Left ventricle myocardium superior (tissue), 1 donor: Measurements from ENCODE around the gene RPS16. TPM values are rescaled to one million over a fixed set of nuclear protein-coding genes. Genes with fewer than 3 reads are reported as not detected.

Experiments
- ATAC-seq: fragments of 200-7000 bp; cut with Tn5 transposase; one replicate; pipeline ENCODE4 v1.9.1; 2020; ENCODE audit warnings: mild to moderate bottlenecking, moderate library complexity
- DNase-seq: peaks from one replicate; pipeline ENCODE4 v3.0.0-alpha.2; 2020
- intact Hi-C: fragments of 100-400 bp; cut with micrococcal nuclease; formaldehyde crosslinking; loops from one replicate; pipeline ENCODE4 v1.11.0; 2022
- microRNA-seq: library from miRNA; unstranded; fragments of <30 nt; microRNA quantifications from one replicate; pipeline ENCODE4 v1.2.0, GENCODE V29; 2020; ENCODE audit warnings: borderline number of aligned reads
- total RNA-seq: library from RNA; stranded (reverse); fragmentation: NEBNext Ultra II Directional; extraction: Animal tissue kit (Norgen Biotek cat#: 25700); gene quantifications from one replicate; pipeline ENCODE4 v1.2.1, GENCODE V29; 2021
- donor health status: DM: no; HTN: yes; CAD: no; lungs with severe emphysema.

The RPS16 gene
- total RNA-seq, 1 donor from 2014 or later = 1,154 TPM

GRCh38 chr19:39401070-39401548, 34.6 kb downstream of the RPS16 start:
- ATAC-seq (no peak), DNase-seq (no peak)
- intact Hi-C loops = no loop called here

DNA sequence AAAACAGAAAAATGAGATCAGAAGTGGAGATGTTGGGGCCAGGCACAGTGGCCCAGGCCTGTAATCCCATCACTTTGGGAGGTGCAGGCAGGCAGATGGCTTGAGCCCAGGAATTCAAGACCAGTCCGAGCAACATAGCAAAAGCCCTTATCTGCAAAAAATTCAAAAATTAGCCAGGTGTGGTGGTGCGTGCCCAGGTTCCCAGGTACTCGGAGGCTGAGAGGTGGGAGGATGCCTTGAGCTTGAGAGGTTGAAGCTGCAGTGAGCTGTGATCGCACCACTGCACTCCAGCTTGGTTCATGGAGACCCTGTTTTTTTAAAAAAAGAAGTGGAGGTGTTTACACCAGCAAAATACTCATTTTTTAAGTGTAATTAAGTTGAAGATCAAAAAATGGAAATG, 35.7 kb downstream of the RPS16 start:
- intact Hi-C loops = no loop called here
- no peak for ATAC-seq
- DNase-seq = no peak

GRCh38 chr19:39399668-39400050, 36.1 kb downstream of the RPS16 start:
- DNase-seq (no peak), ATAC-seq (no peak)
- intact Hi-C loops = no loop called here

GRCh38 chr19:39398297-39398864, 37.4 kb downstream of the RPS16 start:
- ATAC-seq (peak; percentile 12), DNase-seq (peak; percentile 81)
- intact Hi-C loops = no loop called here

GRCh38 chr19:39397360-39398296, 38.1 kb downstream of the RPS16 start:
- peak; percentile 78 for ATAC-seq
- intact Hi-C loops = loop anchor here (2.0 kb wide), 1 partner anchor 13 kb away; no protein-coding TSS in a partner anchor

GRCh38 chr19:39390751-39391437, 44.9 kb downstream of the RPS16 start, which contains the start of the genes MED29 and PAF1:
MED29 (plus strand) TSS chr19:39391378; CDS start chr19:39391423, 45 bp downstream.
PAF1 (minus strand) TSS chr19:39391106; CDS start chr19:39390864, 242 bp downstream.
- peak; percentile 96 for DNase-seq
- intact Hi-C loops = no loop called here
- ATAC-seq = peak; percentile 97

More at GRCh38 chr19:39397360-39398296, 38.1 kb downstream of the RPS16 start:
- DNase-seq = peak; percentile 95

GRCh38 chr19:39390451-39390750, 45.3 kb downstream of the RPS16 start:
- DNase-seq (no peak), ATAC-seq (no peak)
- intact Hi-C loops = no loop called here

GRCh38 chr19:39389631-39390414, 45.9 kb downstream of the RPS16 start:
- DNase-seq = no peak
- intact Hi-C loops = no loop called here
- no peak for ATAC-seq

GRCh38 chr19:39388657-39389056, 47.1 kb downstream of the RPS16 start:
- DNase-seq = no peak
- no peak for ATAC-seq
- intact Hi-C loops = no loop called here

DNA sequence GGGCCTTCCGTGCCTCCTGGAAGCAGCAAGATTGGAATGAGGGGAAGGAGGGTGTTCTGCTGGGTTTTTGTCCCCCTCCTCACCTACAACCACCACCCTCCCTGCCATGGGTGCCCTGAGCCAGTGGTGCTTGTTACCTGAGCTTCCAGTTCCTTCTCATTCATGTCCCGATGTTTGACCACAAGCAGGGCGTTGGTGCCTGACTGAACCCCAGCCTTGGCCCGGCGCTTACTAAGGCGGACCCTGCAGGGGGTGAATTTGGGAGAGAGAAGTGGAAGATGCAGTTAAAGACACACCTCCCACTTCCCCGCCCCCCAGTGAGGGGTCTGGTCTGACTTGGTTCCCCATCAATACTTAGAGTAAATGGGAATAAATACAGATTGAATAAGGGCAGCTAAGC, 49.2 kb downstream of the RPS16 start:
- no peak for DNase-seq
- ATAC-seq = no peak
- intact Hi-C loops = no loop called here

GRCh38 chr19:39385629-39386411, 49.9 kb downstream of the RPS16 start:
- intact Hi-C loops = no loop called here
- ATAC-seq (no peak), DNase-seq (no peak)

- no peak for DNase-seq
- no peak for ATAC-seq
- intact Hi-C loops = no loop called here
These were observed 50.7 kb downstream of the RPS16 start for GRCh38 chr19:39384839-39385568.

Small RNAs within 50 kb of the gene (microRNA-seq; reads per million reads assigned to microRNA genes)
- not detected for gene MIR4530

Other genes with a start within 250 kb of the RPS16 start
- not detected for gene NCCRP1, start 239.0 kb downstream of the RPS16 start, total RNA-seq
- gene SYCN, start 231.7 kb downstream of the RPS16 start, total RNA-seq = not detected
- not detected for gene IFNL3, start 190.9 kb downstream of the RPS16 start, total RNA-seq
- gene IFNL4, start 187.1 kb downstream of the RPS16 start, total RNA-seq = not detected
- not detected for gene IFNL2, start 167.6 kb downstream of the RPS16 start, total RNA-seq
- gene IFNL1, start 139.5 kb downstream of the RPS16 start, total RNA-seq = not detected
- 0.35 TPM for gene LRFN1, start 115.1 kb downstream of the RPS16 start, total RNA-seq
- gene GMFG, start 99.9 kb downstream of the RPS16 start, total RNA-seq = 18.5 TPM
- gene SAMD4B, start 93.5 kb downstream of the RPS16 start, total RNA-seq = 50.7 TPM
- gene PAF1, start 44.8 kb downstream of the RPS16 start, total RNA-seq = 34.8 TPM
- gene MED29, start 44.6 kb downstream of the RPS16 start, total RNA-seq = 22.2 TPM
- 53.0 TPM for gene ZFP36, start 29.1 kb downstream of the RPS16 start, total RNA-seq
- 11.6 TPM for gene PLEKHG2, start 23.3 kb downstream of the RPS16 start, total RNA-seq
- 85.8 TPM for gene SUPT5H, start 9.6 kb upstream of the RPS16 start, total RNA-seq
- 75.3 TPM for gene TIMM50, start 44.9 kb upstream of the RPS16 start, total RNA-seq
- not detected for gene DLL3, start 63.0 kb upstream of the RPS16 start, total RNA-seq
- not detected for gene SELENOV, start 79.2 kb upstream of the RPS16 start, total RNA-seq
- gene EID2B, start 96.9 kb upstream of the RPS16 start, total RNA-seq = 2.0 TPM
- gene EID2, start 104.2 kb upstream of the RPS16 start, total RNA-seq = 9.9 TPM
- gene LGALS13, start 166.6 kb upstream of the RPS16 start, total RNA-seq = not detected
- gene LGALS16, start 220.0 kb upstream of the RPS16 start, total RNA-seq = not detected